Spleen (tissue), 7 donors: Measurements from ENCODE around the gene IRX1.

Source experiments
- POLR2A ChIP-seq, 3 donors: fragments of 450-650 bp; IDR thresholded peaks; one replicate each; pipeline ENCODE4 v1.5.1; 2017; ENCODE audit warnings: antibody characterized with exemption in 3 of 3, mild to moderate bottlenecking in 1 of 3
- TF ChIP-seq, protein P1 (sequence below), 11 experiments: fragments of 200-600 bp in 7 of 11; fragments of 450-650 bp in 4 of 11; sonication (generic) in 4 of 11; IDR thresholded peaks in 8 of 11; conservative IDR thresholded peaks in 3 of 11; 1 replicate in 7 of 11; 2 replicates in 4 of 11; pipeline versions ENCODE4 v1.4.0 to v1.8.0; 2016 to 2021; ENCODE audit warnings: antibody characterized with exemption in 11 of 11, inconsistent platforms in 4 of 11, mild to moderate bottlenecking in 1 of 11
- donor health status: DM: no; HTN: no; CAD: no; lungs with moderate emphysema.
- donor health status: DM: no; HTN: no; CAD: no.
- donor health status: DM: no; HTN: no; CAD: no.

DNA sequence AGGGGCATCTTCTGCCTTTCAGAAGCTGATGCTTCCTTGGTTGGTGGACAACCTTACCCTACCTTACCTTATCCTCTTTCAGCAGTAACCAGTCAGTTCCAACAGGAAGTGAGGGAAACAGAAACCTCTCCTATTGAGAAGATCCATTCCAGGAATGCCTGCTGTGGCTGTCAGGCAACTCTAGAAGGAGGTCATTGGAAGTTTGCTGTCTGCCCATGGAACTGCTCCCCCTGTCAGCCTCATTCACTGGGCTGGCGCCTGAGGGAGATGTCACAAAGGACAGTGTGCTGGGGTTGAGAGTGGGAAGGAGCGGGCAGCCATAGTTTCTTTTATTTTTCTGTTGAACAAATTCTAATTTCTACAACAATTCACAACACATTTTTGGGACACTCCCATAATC lies 54.7 kb downstream of the IRX1 start:
- TF ChIP-seq, protein P1, sequence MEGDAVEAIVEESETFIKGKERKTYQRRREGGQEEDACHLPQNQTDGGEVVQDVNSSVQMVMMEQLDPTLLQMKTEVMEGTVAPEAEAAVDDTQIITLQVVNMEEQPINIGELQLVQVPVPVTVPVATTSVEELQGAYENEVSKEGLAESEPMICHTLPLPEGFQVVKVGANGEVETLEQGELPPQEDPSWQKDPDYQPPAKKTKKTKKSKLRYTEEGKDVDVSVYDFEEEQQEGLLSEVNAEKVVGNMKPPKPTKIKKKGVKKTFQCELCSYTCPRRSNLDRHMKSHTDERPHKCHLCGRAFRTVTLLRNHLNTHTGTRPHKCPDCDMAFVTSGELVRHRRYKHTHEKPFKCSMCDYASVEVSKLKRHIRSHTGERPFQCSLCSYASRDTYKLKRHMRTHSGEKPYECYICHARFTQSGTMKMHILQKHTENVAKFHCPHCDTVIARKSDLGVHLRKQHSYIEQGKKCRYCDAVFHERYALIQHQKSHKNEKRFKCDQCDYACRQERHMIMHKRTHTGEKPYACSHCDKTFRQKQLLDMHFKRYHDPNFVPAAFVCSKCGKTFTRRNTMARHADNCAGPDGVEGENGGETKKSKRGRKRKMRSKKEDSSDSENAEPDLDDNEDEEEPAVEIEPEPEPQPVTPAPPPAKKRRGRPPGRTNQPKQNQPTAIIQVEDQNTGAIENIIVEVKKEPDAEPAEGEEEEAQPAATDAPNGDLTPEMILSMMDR (IDR thresholded peaks at IDR 0.05 in 8 of 11, conservative IDR thresholded peaks at IDR 0.05 in 3 of 11), result no peak
- TF ChIP-seq POLR2A (IDR thresholded peaks at IDR 0.05), result no peak
